ENCODE measurements around the gene QKI.
"Not testable (repeated sequence)": the region's sequence is repeated elsewhere in the genome, so short reads cannot be mapped to it uniquely, and the experiment has no call there.

- TF ChIP-seq POLR2A (IDR thresholded peaks at IDR 0.05); CTCF (IDR thresholded peaks at IDR 0.05 in 4 of 5, conservative IDR thresholded peaks at IDR 0.05 in 1 of 5): not testable (repeated sequence)
These were observed 24.9 kb downstream of the QKI start for GRCh38 chr6:163439390-163439789.

All from gastrocnemius medialis (tissue), 4 donors.